C4-2B (cell line): ENCODE data around the gene RTN3.

ENCODE experiments used
- ZFX ChIP-seq: fragments of 450-650 bp; IDR thresholded peaks from 2 replicates; pipeline ENCODE4 v1.6.1; 2017
- TF ChIP-seq, protein P1 (sequence below): fragments of 450-650 bp; conservative IDR thresholded peaks from 2 replicates; pipeline ENCODE4 v1.5.1; 2017; ENCODE audit warnings: mild to moderate bottlenecking

DNA sequence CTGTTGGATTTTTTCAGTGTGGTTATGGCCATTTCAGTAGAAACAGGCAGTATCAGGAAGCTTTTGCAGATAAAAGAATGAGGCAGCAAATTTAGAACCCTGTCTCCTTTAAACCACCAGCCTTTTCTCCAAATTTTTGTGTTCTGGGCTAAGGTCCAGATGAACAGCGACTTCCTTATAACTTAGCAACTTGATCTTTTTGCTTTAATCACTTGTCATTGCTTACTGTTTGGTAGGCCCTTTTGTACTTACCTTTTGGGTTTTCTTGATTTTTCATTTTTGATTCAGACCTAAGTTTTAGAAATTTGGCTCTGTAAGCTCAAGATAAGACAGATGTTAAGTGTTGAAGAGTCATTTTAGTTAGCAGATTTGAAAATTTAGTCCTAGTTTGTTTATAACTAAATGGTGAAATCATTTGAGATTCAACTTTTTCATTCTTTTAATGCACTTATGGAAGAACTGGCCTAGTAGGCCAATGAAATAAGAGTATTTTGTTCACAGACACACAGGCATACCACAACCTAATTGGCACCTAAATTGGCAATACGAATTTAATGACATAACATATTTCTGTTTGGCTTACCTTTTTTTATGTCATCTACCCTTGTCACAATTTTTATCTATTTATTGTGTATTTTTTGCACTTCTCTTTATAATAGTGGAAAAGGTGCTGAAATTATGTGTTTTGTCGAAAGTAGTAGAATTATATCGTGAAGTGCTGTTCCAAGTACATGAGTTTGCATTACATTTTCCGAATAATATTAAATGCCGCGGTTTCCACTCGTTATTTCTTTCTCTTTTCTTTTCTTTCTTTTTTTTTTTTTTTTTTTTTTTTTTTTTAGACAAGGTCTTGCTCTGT lies 2.1 kb downstream of the RTN3 start:
- TF ChIP-seq, protein P1, sequence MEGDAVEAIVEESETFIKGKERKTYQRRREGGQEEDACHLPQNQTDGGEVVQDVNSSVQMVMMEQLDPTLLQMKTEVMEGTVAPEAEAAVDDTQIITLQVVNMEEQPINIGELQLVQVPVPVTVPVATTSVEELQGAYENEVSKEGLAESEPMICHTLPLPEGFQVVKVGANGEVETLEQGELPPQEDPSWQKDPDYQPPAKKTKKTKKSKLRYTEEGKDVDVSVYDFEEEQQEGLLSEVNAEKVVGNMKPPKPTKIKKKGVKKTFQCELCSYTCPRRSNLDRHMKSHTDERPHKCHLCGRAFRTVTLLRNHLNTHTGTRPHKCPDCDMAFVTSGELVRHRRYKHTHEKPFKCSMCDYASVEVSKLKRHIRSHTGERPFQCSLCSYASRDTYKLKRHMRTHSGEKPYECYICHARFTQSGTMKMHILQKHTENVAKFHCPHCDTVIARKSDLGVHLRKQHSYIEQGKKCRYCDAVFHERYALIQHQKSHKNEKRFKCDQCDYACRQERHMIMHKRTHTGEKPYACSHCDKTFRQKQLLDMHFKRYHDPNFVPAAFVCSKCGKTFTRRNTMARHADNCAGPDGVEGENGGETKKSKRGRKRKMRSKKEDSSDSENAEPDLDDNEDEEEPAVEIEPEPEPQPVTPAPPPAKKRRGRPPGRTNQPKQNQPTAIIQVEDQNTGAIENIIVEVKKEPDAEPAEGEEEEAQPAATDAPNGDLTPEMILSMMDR, result no peak
- no peak for TF ChIP-seq ZFX
